ENCODE measurements around the gene LRRC23. TPM values are rescaled to one million over a fixed set of nuclear protein-coding genes. Genes with fewer than 3 reads are reported as not detected.
A peak's percentile ranks its signal among the peaks of the same experiment; 100 is the strongest.

LRRC23 gene
- polyA plus RNA-seq, 2 of the 4 experiments (the other 2 are of a cell fraction): 19.1 to 33.3 TPM

GRCh38 chr12:6899837-6900519, 4.6 kb upstream of the LRRC23 start:
- POLR2A ChIA-PET: no interaction called here
- Histone ChIP-seq H3K4me3 (no peak overlapping the region), H3K27ac (no peak overlapping the region), H3K4me2 (no peak overlapping the region), H3K9me3 (no peaks in the 10 kb centered on the region), H3K4me1 (peaks cover 5% of the 10 kb centered on the region; the same call in 2 of the 3 replicates)
- TF ChIP-seq EHMT2 (IDR thresholded peaks at IDR 0.05; ENCODE audit: low read depth) (no peak), KDM1A (IDR thresholded peaks at IDR 0.05; ENCODE audit: low read depth) (no peak), HDAC2 (IDR thresholded peaks at IDR 0.05) (no peak), NFE2L2 (conservative IDR thresholded peaks at IDR 0.05; ENCODE audit: low read length) (no peak), FOSB (CRISPR knock-in tag; IDR thresholded peaks at IDR 0.05) (no peak), EP300 (IDR thresholded peaks at IDR 0.05) (no peak)
- TF ChIP-seq, protein P1, sequence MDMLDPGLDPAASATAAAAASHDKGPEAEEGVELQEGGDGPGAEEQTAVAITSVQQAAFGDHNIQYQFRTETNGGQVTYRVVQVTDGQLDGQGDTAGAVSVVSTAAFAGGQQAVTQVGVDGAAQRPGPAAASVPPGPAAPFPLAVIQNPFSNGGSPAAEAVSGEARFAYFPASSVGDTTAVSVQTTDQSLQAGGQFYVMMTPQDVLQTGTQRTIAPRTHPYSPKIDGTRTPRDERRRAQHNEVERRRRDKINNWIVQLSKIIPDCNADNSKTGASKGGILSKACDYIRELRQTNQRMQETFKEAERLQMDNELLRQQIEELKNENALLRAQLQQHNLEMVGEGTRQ (IDR thresholded peaks at IDR 0.05): no peak
- no peak for ATAC-seq
- DNase-seq (ENCODE audit: low read depth in 1 of 2, low spot score in 1 of 2): peak in 1 of 2 experiments; percentile 62
- no peak for FAIRE-seq
- CTCF ChIA-PET: interaction anchor here (1.0 to 22.2 kb wide), 9 partner anchors 8 to 148 kb away, joined by 3 to 232 read pairs (median 6); partner anchors contain the start of genes MLF2, SPSB2 and TPI1
- WGBS (ENCODE audit: missing lambda C conversion rate): 74% methylated on average over 10 of the region's 10 CpGs

GRCh38 chr12:6902448-6902847, 2.2 kb upstream of the LRRC23 start:
- 78% methylated on average over 4 of the region's 4 CpGs for WGBS (ENCODE audit: missing lambda C conversion rate)

DNA sequence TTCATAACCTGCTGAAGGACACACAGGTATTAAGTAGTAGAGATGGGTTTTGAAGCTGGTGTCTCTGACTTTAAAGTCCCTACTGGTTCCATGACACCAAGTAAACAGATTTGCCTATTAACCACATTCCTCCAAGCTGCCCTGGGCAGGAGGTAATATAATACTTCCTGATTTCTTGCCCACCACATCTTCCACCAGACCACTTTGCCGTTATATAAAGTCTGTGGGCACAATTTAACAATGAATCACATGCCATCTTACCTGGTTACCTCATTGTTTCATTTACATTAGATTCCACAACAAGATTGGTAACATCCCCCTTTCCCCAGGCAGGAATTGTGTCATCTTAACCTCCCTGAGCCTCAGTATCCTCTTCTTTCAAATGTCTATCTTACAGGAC, 900 bp upstream of the LRRC23 start:
- DNase-seq (ENCODE audit: low read depth in 1 of 2, low spot score in 1 of 2) (no peak), ATAC-seq (no peak), FAIRE-seq (no peak)
- Histone ChIP-seq H3K9me3 (no peaks in the 10 kb centered on the region), H3K4me2 (peak overlapping the region; percentile 95), H3K27ac (peak overlapping the region in 1 of 2 experiments; percentile 91; a peak in 3 of 6 replicates), H3K4me1 (peaks cover 11% of the 10 kb centered on the region; the same call in 2 of the 3 replicates), H3K4me3 (no peak overlapping the region)
- 93% methylated on average over 1 of the region's 1 CpG for WGBS (ENCODE audit: missing lambda C conversion rate)
- CTCF ChIA-PET: interaction anchor here (1.1 to 22.2 kb wide), 5 partner anchors 9 to 34 kb away, joined by 3 to 232 read pairs (median 65); partner anchors contain the start of genes SPSB2 and TPI1
- POLR2A ChIA-PET: interaction anchor here (2.5 kb wide), 1 partner anchor 13 kb away, joined by 10 read pairs; no protein-coding TSS in a partner anchor
- TF ChIP-seq RCOR1 (IDR thresholded peaks at IDR 0.05; ENCODE audit: low read depth, low read length) (no peak), CHD4 (IDR thresholded peaks at IDR 0.05; ENCODE audit: borderline replicate concordance) (no peak), TFCP2L1 (CRISPR knock-in tag; IDR thresholded peaks at IDR 0.05) (no peak), HEYL (CRISPR knock-in tag; IDR thresholded peaks at IDR 0.05) (no peak), MYC (IDR thresholded peaks at IDR 0.05; ENCODE audit: borderline replicate concordance, low read length) (no peak), NPAS2 (CRISPR knock-in tag; IDR thresholded peaks at IDR 0.05; ENCODE audit: borderline replicate concordance) (no peak), ZFP36 (IDR thresholded peaks at IDR 0.05; ENCODE audit: borderline replicate concordance, partially characterized antibody) (no peak), EHMT2 (IDR thresholded peaks at IDR 0.05; ENCODE audit: low read depth) (no peak), CBX8 (IDR thresholded peaks at IDR 0.05) (no peak), ATOH8 (CRISPR knock-in tag; IDR thresholded peaks at IDR 0.05; ENCODE audit: low read depth) (no peak), ZNF302 (CRISPR knock-in tag; IDR thresholded peaks at IDR 0.05) (no peak), RAD21 (conservative IDR thresholded peaks at IDR 0.05 in 1 of 2, IDR thresholded peaks at IDR 0.05 in 1 of 2) (no peak), EP300 (IDR thresholded peaks at IDR 0.05) (no peak), SREBF2 (IDR thresholded peaks at IDR 0.05) (no peak), BHLHE40 (IDR thresholded peaks at IDR 0.05; ENCODE audit: low read depth, low read length) (no peak)

More at GRCh38 chr12:6902448-6902847, 2.2 kb upstream of the LRRC23 start:
- no peak overlapping the region for H3K4me2 ChIP-seq
- FAIRE-seq: no peak
- ChIA-PET CTCF (interaction anchor here (0.7 to 22.2 kb wide), 6 partner anchors 9 to 35 kb away, joined by 3 to 232 read pairs (median 35); partner anchors contain the start of genes SPSB2 and TPI1), POLR2A (interaction anchor here (2.5 kb wide), 1 partner anchor 11 kb away, joined by 10 read pairs; no protein-coding TSS in a partner anchor)
- peaks cover 11% of the 10 kb centered on the region; the same call in 2 of the 3 replicates for H3K4me1 ChIP-seq
- no peak overlapping the region for H3K4me3 ChIP-seq
- no peak for ATAC-seq
- H3K9me3 ChIP-seq: no peaks in the 10 kb centered on the region
- no peak for DNase-seq (ENCODE audit: low read depth in 1 of 2, low spot score in 1 of 2)
- no peak overlapping the region for H3K27ac ChIP-seq
- TF ChIP-seq HDAC2 (IDR thresholded peaks at IDR 0.05): no peak
- TF ChIP-seq ZC3H11A (IDR thresholded peaks at IDR 0.05): no peak
- TF ChIP-seq NR3C1 (IDR thresholded peaks at IDR 0.05): no peak
- TF ChIP-seq TFCP2L1 (CRISPR knock-in tag; IDR thresholded peaks at IDR 0.05): no peak
- no peak for TF ChIP-seq RARB (CRISPR knock-in tag; IDR thresholded peaks at IDR 0.05)
- no peak for TF ChIP-seq HOXB13 (CRISPR knock-in tag; IDR thresholded peaks at IDR 0.05; ENCODE audit: low read depth)
- TF ChIP-seq POLR2A (IDR thresholded peaks at IDR 0.05; ENCODE audit: low read length): no peak
- TF ChIP-seq, protein P2, sequence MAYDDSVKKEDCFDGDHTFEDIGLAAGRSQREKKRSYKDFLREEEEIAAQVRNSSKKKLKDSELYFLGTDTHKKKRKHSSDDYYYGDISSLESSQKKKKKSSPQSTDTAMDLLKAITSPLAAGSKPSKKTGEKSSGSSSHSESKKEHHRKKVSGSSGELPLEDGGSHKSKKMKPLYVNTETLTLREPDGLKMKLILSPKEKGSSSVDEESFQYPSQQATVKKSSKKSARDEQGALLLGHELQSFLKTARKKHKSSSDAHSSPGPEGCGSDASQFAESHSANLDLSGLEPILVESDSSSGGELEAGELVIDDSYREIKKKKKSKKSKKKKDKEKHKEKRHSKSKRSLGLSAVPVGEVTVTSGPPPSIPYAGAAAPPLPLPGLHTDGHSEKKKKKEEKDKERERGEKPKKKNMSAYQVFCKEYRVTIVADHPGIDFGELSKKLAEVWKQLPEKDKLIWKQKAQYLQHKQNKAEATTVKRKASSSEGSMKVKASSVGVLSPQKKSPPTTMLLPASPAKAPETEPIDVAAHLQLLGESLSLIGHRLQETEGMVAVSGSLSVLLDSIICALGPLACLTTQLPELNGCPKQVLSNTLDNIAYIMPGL (CRISPR knock-in tag; IDR thresholded peaks at IDR 0.05; ENCODE audit: borderline replicate concordance): no peak
- TF ChIP-seq NFE2L2 (conservative IDR thresholded peaks at IDR 0.05; ENCODE audit: low read length): no peak
- TF ChIP-seq, protein P3, sequence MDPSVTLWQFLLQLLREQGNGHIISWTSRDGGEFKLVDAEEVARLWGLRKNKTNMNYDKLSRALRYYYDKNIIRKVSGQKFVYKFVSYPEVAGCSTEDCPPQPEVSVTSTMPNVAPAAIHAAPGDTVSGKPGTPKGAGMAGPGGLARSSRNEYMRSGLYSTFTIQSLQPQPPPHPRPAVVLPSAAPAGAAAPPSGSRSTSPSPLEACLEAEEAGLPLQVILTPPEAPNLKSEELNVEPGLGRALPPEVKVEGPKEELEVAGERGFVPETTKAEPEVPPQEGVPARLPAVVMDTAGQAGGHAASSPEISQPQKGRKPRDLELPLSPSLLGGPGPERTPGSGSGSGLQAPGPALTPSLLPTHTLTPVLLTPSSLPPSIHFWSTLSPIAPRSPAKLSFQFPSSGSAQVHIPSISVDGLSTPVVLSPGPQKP (IDR thresholded peaks at IDR 0.05; ENCODE audit: low read depth, low read length): no peak
- TF ChIP-seq, protein P1 (IDR thresholded peaks at IDR 0.05): no peak

Measured in A549 (cell line).